Ovary (tissue), 9 donors: Measurements from ENCODE around the gene NEO1. TPM values are rescaled to one million over a fixed set of nuclear protein-coding genes. Genes with fewer than 3 reads are reported as not detected.

Experiments used
- DNase-seq, 5 donors: peaks; one replicate each; pipeline ENCODE4 v3.0.0-alpha.2; 2019 to 2020
- H3K27ac ChIP-seq, 2 donors: fragments of 200-600 bp; one replicate each; pipeline versions ENCODE4 v1.5.1 to v1.8.0; 2019 to 2022
- H3K27me3 ChIP-seq: fragments of 200-600 bp; one replicate; pipeline ENCODE4 v1.8.0; 2022
- H3K36me3 ChIP-seq: fragments of 200-600 bp; sonication (generic); one replicate; pipeline ENCODE4 v1.5.1; 2019
- H3K4me1 ChIP-seq: one replicate; pipeline ENCODE4 v1.8.1; 2013; ENCODE audit warnings: mild to moderate bottlenecking, moderate library complexity; ENCODE audit not compliant: insufficient read depth
- H3K4me3 ChIP-seq: fragments of 200-600 bp; sonication (generic); one replicate; pipeline ENCODE4 v1.5.1; 2017
- H3K9me3 ChIP-seq, 2 donors: fragments of 200-600 bp in 1 of 2; sonication (generic) in 1 of 2; one replicate each; pipeline versions ENCODE4 v1.5.1 to v1.8.1; 2013 to 2019; ENCODE audit warnings: mild to moderate bottlenecking in 1 of 2, moderate library complexity in 1 of 2
- CTCF ChIP-seq, 3 donors: fragments of 450-650 bp in 2 of 3; fragments of 200-600 bp in 1 of 3; IDR thresholded peaks; one replicate each; pipeline versions ENCODE4 v1.5.1 to v1.8.0; 2016 to 2022; ENCODE audit warnings: antibody characterized with exemption in 3 of 3, mild to moderate bottlenecking in 1 of 3
- EP300 ChIP-seq: sonication (generic); formaldehyde crosslinking; IDR thresholded peaks from one replicate; pipeline ENCODE4 v1.6.1; 2017; ENCODE audit warnings: antibody characterized with exemption
- POLR2A ChIP-seq: fragments of 450-650 bp; IDR thresholded peaks from one replicate; pipeline ENCODE4 v1.6.1; 2017; ENCODE audit warnings: antibody characterized with exemption, mild to moderate bottlenecking, moderate library complexity
- WGBS, 3 donors: extraction: QIAGEN DNeasy Blood & Tissue Kit in 1 of 3; methylation state at CpG; one replicate each; pipeline versions ENCODE4 v1.1.5 to v1.1.7; 2013 to 2017; 5-methylcytosine and 5-hydroxymethylcytosine counted together
- intact Hi-C, 4 donors: fragments of 100-400 bp; cut with DNase I; formaldehyde crosslinking; loops; one replicate each; pipeline versions ENCODE4 v1.11.0 to v1.15.1; 2022 to 2023
- polyA plus RNA-seq, 2 donors: library from polyadenylated mRNA; stranded (reverse); fragments of 200-250 nt in 1 of 2; fragments of 350-450 nt in 1 of 2; fragmentation: Illumina TruSeq in 1 of 2; extraction: RNeasy Lipid Tissue Mini Kit (QIAGEN cat#74804) in 1 of 2; gene quantifications; one replicate each; pipeline ENCODE4 v1.2.3, GENCODE V29; 2013 to 2014
- total RNA-seq, 7 donors: library from RNA; depleted of rRNA in 2 of 7; stranded (reverse); fragments of >200 nt in 2 of 7; fragmentation: NEBNext Ultra II Directional in 3 of 7; extraction: Animal tissue kit (Norgen Biotek cat#: 25700) in 3 of 7; gene quantifications; one replicate each; pipeline versions ENCODE4 v1.1.0 to v1.2.4, GENCODE V29; 2016 to 2023
- donor health status: DM: no; HTN: no; CAD: no; lungs with moderate emphysema.
- donor health status: DM: no; HTN: no; CAD: no.
- donor health status: Bipolar disorder and iron deficiency.
- donor health status: DM: yes; HTN: yes; CAD: no.
- donor health status: DM: no; HTN: no; CAD: no.
- donor health status: DM: yes; HTN: yes; CAD: no.

Gene NEO1
- total and polyA plus RNA-seq, 9 donors = 22.8 to 54.7 (median 40.7) TPM

DNA sequence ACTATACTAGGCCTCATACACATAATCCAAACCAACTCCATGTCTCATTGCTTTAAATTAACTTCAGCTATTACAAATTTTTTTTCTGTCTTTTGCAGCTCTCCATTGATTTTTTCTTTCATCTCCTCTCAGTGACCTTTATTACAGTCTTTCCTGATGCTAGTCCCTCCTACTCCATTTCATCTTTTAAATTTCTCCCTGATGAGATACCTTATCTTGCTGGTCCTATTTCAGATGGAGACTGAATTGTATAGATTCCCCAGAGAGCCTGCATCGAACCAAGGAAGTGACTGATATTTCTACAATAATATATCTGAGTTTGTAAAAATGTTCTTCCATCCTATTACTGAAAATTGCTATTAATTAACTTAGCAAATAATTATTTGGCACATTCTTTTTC, 45.7 kb upstream of the NEO1 start:
- no peaks in the 10 kb centered on the region for H3K27me3 ChIP-seq
- WGBS, 3 donors = 62 to 70% (median 62%) methylated on average over 1 of the region's 1 CpG
- no peak overlapping the region for H3K27ac ChIP-seq
- no peak for DNase-seq
- TF ChIP-seq CTCF (IDR thresholded peaks at IDR 0.05) (no peak), EP300 (no peak)
- no peaks in the 10 kb centered on the region for H3K4me1 ChIP-seq
- H3K36me3 ChIP-seq = no peaks in the 10 kb centered on the region
- no peaks in the 10 kb centered on the region for H3K9me3 ChIP-seq
- no peak overlapping the region for H3K4me3 ChIP-seq
- intact Hi-C loops = no loop called here

GRCh38 chr15:73009066-73010056, 42.9 kb upstream of the NEO1 start:
- TF ChIP-seq EP300 (no peak), POLR2A (no peak), CTCF (IDR thresholded peaks at IDR 0.05) (no peak)
- 43 to 65% (median 46%) methylated on average over 13 of the region's 13 CpGs for WGBS, 3 donors
- no peaks in the 10 kb centered on the region for H3K9me3 ChIP-seq

GRCh38 chr15:73010154-73011152, 41.8 kb upstream of the NEO1 start:
- Histone ChIP-seq H3K9me3 (no peaks in the 10 kb centered on the region), H3K4me1 (no peaks in the 10 kb centered on the region), H3K27me3 (no peaks in the 10 kb centered on the region), H3K4me3 (no peak overlapping the region), H3K36me3 (no peaks in the 10 kb centered on the region), H3K27ac (no peak overlapping the region)
- no peak for DNase-seq
- no peak for TF ChIP-seq CTCF (IDR thresholded peaks at IDR 0.05)
- no peak for TF ChIP-seq EP300
- no peak for TF ChIP-seq POLR2A
- intact Hi-C loops = no loop called here
- 54 to 58% (median 56%) methylated on average over 10 of the region's 10 CpGs for WGBS, 3 donors

More at GRCh38 chr15:73009066-73010056, 42.9 kb upstream of the NEO1 start:
- Histone ChIP-seq H3K4me3 (no peak overlapping the region), H3K27ac (no peak overlapping the region), H3K36me3 (no peaks in the 10 kb centered on the region), H3K27me3 (no peaks in the 10 kb centered on the region), H3K4me1 (no peaks in the 10 kb centered on the region)
- no peak for DNase-seq
- intact Hi-C loops = no loop called here

DNA sequence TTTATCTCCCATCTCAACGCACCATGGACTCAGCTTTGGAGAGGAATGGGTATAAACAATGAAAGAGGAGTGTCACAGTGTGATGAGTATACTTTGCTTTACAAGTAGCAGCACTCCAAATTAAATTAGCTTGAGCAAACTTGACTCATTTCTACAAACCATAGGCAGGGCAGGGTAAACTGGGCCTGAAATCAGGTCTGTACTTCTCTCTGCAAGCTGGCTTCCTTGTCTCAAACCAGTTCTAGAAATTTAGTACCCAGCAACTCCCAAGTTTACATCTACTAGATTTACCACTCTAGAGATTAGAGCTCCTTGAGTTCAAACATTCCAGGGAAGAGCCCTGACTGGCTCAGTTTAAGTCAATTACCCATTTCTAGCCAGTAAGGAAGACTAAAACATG, 37.4 kb upstream of the NEO1 start:
- TF ChIP-seq CTCF (IDR thresholded peaks at IDR 0.05) (no peak), EP300 (no peak), POLR2A (no peak)

More for the DNA sequence above, 37.4 kb upstream of the NEO1 start:
- intact Hi-C loops = no loop called here
- no peak for DNase-seq
- WGBS, 3 donors = 89 to 100% (median 89%) methylated on average over 1 of the region's 1 CpG
- no peak overlapping the region for H3K27ac ChIP-seq
- no peak overlapping the region for H3K4me3 ChIP-seq
- no peaks in the 10 kb centered on the region for H3K36me3 ChIP-seq
- no peaks in the 10 kb centered on the region for H3K4me1 ChIP-seq
- no peaks in the 10 kb centered on the region for H3K9me3 ChIP-seq
- no peaks in the 10 kb centered on the region for H3K27me3 ChIP-seq
